Measurements from ENCODE around the gene PPT2. TPM values are rescaled to one million over a fixed set of nuclear protein-coding genes. Genes with fewer than 3 reads are reported as not detected.

The PPT2 gene
- total and polyA plus RNA-seq, 2 of the 13 experiments (the other 11 are each of a cell fraction or from before 2014, with no cell fraction given): 39.2 to 61.8 TPM

DNA sequence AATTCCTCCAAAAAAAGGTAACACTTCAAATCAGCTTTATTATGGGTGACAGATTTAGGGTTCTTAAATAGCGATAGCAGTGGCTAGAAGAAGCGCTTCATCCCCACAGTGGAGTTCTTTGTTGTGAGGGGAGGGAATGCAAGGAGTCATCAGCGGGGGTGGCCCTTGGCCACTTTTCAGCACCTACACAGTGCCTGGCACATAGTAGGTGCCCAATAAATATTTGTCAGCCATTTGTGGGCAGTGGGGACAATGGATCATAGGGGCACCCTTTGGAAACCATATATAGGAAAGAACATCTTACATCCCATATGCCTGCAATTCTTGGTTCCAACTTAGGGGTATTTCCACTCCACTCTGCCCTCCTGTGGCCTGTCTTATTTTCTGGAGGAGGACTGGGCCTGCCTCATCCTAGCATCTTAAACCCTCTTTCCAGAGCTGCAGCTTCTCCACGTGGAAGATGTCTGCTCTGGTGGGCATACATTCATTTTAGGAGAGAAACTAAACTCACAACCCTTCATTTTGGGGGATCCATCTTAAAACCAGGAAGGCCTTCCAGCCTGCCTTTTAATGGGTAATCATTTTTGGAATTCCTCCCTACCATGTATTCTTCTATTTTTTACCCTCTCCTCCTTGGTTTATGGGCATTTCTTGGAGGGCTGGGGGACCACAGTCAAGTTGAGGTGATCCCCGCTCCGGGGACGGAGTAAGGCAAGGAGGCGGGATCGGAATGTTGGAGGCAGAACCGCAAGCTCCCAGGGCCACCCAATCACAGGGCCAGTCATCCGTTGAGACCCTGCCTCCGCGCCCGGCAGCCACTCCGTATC lies 41.1 kb downstream of the PPT2 start (continued):
- TF ChIP-seq ZBTB4 (CRISPR knock-in tag; IDR thresholded peaks at IDR 0.05; ENCODE audit: borderline replicate concordance): no peak
- 0 out of 2 replicates have a peak, but pooled peaks have one; percentile 21 for TF ChIP-seq ZNF513 (CRISPR knock-in tag; conservative IDR thresholded peaks at IDR 0.05)
- TF ChIP-seq NFYC (CRISPR knock-in tag; IDR thresholded peaks at IDR 0.05): peak; percentile 86
- TF ChIP-seq ZNF75D (CRISPR knock-in tag; IDR thresholded peaks at IDR 0.05; ENCODE audit: borderline replicate concordance): no peak
- TF ChIP-seq DMTF1 (CRISPR knock-in tag; IDR thresholded peaks at IDR 0.05): no peak; the same call in 1 of the 2 replicates
- TF ChIP-seq, protein P1, sequence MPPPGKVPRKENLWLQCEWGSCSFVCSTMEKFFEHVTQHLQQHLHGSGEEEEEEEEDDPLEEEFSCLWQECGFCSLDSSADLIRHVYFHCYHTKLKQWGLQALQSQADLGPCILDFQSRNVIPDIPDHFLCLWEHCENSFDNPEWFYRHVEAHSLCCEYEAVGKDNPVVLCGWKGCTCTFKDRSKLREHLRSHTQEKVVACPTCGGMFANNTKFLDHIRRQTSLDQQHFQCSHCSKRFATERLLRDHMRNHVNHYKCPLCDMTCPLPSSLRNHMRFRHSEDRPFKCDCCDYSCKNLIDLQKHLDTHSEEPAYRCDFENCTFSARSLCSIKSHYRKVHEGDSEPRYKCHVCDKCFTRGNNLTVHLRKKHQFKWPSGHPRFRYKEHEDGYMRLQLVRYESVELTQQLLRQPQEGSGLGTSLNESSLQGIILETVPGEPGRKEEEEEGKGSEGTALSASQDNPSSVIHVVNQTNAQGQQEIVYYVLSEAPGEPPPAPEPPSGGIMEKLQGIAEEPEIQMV (CRISPR knock-in tag; IDR thresholded peaks at IDR 0.05; ENCODE audit: low read depth): no peak
- peak; percentile 76; the same call in 1 of the 2 replicates for TF ChIP-seq ZNF354B (CRISPR knock-in tag; IDR thresholded peaks at IDR 0.05)
- TF ChIP-seq, protein P2, sequence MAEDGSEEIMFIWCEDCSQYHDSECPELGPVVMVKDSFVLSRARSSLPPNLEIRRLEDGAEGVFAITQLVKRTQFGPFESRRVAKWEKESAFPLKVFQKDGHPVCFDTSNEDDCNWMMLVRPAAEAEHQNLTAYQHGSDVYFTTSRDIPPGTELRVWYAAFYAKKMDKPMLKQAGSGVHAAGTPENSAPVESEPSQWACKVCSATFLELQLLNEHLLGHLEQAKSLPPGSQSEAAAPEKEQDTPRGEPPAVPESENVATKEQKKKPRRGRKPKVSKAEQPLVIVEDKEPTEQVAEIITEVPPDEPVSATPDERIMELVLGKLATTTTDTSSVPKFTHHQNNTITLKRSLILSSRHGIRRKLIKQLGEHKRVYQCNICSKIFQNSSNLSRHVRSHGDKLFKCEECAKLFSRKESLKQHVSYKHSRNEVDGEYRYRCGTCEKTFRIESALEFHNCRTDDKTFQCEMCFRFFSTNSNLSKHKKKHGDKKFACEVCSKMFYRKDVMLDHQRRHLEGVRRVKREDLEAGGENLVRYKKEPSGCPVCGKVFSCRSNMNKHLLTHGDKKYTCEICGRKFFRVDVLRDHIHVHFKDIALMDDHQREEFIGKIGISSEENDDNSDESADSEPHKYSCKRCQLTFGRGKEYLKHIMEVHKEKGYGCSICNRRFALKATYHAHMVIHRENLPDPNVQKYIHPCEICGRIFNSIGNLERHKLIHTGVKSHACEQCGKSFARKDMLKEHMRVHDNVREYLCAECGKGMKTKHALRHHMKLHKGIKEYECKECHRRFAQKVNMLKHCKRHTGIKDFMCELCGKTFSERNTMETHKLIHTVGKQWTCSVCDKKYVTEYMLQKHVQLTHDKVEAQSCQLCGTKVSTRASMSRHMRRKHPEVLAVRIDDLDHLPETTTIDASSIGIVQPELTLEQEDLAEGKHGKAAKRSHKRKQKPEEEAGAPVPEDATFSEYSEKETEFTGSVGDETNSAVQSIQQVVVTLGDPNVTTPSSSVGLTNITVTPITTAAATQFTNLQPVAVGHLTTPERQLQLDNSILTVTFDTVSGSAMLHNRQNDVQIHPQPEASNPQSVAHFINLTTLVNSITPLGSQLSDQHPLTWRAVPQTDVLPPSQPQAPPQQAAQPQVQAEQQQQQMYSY (CRISPR knock-in tag; IDR thresholded peaks at IDR 0.05): no peak
- peak; percentile 62; the same call in 1 of the 2 replicates for TF ChIP-seq ZNF614 (CRISPR knock-in tag; IDR thresholded peaks at IDR 0.05; ENCODE audit: borderline replicate concordance)
- TF ChIP-seq JUNB (CRISPR knock-in tag; IDR thresholded peaks at IDR 0.05; ENCODE audit: borderline replicate concordance): no peak
- TF ChIP-seq ZNF547 (CRISPR knock-in tag; IDR thresholded peaks at IDR 0.05): no peak
- no peak for TF ChIP-seq SMAD1 (CRISPR knock-in tag; IDR thresholded peaks at IDR 0.05; ENCODE audit: borderline replicate concordance, low read depth)
- no peak for TF ChIP-seq ZSCAN31 (CRISPR knock-in tag; IDR thresholded peaks at IDR 0.05; ENCODE audit: low read depth)
- TF ChIP-seq REL (CRISPR knock-in tag; conservative IDR thresholded peaks at IDR 0.05): no peak
- TF ChIP-seq HDAC1 (CRISPR knock-in tag; IDR thresholded peaks at IDR 0.05): no peak
